GM10248 (cell line): ENCODE data around the gene SH3PXD2A.

Experiments
- CTCF ChIA-PET: fragments of 300-600 bp; sonication (Branson Sonifier 250); formaldehyde crosslinking; extraction: SDS; loops from one replicate; lab custom pipeline; 2021; ENCODE audit warnings: antibody characterized with exemption; lab: Yijun Ruan, JAX
- POLR2A ChIA-PET: fragments of 350-650 bp; sonication (Branson Sonifier 250); formaldehyde crosslinking; extraction: SDS; loops from one replicate; lab custom pipeline; 2020; ENCODE audit warnings: antibody characterized with exemption; lab: Yijun Ruan, JAX
- DNase-seq: peaks from one replicate; pipeline ENCODE4 v3.0.0; 2012; ENCODE audit errors: extremely low spot score
- TF ChIP-seq, protein P1 (sequence below): IDR thresholded peaks from 2 replicates; pipeline ENCODE4 v1.5.1; 2012; ENCODE audit warnings: mild to moderate bottlenecking, low read depth; ENCODE audit errors: extremely low read depth, missing control alignments, control extremely low read depth

SH3PXD2A gene

DNA sequence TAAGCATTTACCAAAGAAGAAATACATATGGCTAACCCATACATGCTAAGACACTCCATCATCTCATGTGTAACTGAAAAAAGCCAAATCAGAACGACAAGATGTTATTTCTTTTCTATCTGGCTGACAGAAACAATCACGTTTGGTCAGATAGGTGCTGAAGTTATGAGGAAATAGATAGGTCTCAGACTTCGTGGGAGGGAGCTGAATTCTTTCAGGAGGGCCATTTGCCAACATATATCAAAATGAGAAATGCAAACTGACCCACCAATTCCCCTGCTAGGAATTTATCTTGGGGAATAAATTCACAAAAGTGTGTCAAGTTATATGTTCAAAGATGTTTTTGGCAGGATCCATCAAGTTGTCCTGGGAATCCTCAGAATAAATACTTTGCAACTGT, 32.6 kb downstream of the SH3PXD2A start:
- ChIA-PET POLR2A (interaction anchor here (0.6 kb wide), 1 partner anchor 161 kb away, joined by 3 read pairs; no protein-coding TSS in a partner anchor), CTCF (interaction anchor here (0.8 to 1.6 kb wide), 3 partner anchors 29 to 97 kb away, joined by 3 read pairs; no protein-coding TSS in a partner anchor)
- TF ChIP-seq, protein P1, sequence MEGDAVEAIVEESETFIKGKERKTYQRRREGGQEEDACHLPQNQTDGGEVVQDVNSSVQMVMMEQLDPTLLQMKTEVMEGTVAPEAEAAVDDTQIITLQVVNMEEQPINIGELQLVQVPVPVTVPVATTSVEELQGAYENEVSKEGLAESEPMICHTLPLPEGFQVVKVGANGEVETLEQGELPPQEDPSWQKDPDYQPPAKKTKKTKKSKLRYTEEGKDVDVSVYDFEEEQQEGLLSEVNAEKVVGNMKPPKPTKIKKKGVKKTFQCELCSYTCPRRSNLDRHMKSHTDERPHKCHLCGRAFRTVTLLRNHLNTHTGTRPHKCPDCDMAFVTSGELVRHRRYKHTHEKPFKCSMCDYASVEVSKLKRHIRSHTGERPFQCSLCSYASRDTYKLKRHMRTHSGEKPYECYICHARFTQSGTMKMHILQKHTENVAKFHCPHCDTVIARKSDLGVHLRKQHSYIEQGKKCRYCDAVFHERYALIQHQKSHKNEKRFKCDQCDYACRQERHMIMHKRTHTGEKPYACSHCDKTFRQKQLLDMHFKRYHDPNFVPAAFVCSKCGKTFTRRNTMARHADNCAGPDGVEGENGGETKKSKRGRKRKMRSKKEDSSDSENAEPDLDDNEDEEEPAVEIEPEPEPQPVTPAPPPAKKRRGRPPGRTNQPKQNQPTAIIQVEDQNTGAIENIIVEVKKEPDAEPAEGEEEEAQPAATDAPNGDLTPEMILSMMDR = no peak
- no peak for DNase-seq

DNA sequence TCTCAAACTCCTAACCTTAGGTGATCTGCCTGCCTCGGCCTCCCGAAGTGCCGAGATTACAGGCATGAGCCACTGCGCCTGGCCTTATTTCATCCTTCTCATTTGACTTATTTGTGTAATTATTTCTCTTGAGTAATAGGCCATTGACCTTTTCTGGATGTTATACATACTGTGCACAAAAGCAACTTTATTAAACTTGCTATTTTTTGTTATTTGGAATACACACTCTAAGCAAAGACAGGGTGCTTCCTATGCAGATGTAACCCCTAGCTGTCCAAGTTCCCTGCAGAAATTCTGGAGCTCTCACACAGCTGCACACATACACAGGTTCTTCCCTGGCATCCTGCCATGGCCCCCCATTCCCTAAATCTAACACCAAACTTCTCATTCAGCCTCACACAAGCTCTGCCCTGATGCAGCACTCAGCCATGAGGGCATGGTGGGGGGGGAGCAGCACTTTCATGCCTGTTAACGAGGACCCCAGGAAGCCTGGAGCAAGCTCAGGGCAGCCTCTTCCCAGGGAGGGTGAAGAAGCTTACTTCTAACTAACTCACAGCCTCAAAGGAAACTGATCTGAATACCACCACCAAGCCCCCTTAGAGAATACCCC, 33.2 kb downstream of the SH3PXD2A start:
- ChIA-PET CTCF (interaction anchor here (0.8 to 1.6 kb wide), 4 partner anchors 30 to 96 kb away, joined by 3 read pairs; no protein-coding TSS in a partner anchor), POLR2A (interaction anchor here (0.6 kb wide), 1 partner anchor 162 kb away, joined by 3 read pairs; no protein-coding TSS in a partner anchor)
- no peak for DNase-seq
- TF ChIP-seq, protein P1 = no peak

DNA sequence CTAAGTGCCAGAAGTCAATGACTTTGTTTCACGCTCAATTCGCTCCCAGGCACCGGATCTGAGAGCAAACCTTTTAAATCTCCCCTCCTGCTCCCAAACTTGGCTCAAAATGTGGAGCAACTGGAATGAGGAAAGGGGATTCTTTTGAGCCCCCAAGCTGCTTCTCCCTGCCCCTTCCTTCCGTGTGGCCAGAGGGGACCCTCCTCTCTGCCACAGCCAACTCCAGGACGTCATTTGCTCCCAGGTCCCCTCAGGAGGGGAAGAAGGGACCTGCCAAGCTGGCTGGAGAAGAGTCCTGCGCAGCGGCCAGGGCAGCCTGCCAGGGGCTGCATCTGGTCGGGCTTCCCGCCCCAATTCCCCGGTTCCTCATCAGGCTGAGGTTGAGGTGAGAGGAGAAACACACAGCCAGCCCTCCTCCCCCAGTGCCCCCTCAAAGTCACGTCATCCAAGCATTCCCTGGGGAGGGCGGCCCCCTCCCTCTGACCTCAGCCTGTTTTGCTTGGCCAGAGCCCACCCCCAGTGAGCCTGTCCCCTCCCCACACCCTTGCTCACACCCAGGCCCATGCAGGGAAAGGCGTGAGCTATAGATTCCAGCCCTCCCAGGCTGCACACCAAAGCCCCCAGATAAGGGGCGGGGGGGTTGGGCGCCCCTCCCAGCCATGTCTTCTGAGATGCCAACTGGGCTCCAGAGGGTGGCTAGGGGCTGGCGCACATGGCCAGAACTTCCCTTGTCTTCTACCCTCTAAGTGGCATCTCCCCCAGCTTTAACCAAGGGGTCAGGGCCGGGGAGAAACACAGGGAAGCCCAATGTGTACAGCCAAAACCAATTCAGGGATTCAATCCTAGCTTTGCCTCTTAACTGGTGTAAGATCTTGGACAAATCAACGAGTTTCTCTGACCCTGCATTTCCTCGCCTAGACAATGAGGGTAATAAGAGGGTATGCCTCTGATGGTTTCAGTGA, 35.0 kb downstream of the SH3PXD2A start:
- DNase-seq = no peak
- TF ChIP-seq, protein P1 = no peak

DNA sequence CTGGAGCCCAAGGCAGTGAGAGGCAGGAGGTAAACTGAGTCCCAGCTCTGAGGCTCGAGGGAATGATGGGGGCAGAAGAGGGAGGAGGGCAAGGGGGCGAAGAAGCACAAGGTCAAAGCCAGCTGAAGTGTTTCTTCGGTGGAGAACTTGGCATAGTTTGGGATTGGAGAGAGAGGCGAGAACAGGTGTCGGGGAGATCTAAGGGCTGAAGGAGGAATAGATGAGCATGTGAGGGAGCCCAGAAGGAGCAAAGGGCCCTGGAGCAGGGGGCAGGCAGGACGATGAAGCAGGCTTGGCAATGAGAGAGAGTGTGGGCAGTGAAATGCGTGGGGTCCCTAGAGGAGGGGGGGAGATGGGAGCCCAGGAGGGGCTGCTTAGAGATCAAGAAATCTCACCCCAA, 35.9 kb downstream of the SH3PXD2A start:
- ChIA-PET POLR2A (no interaction called here), CTCF (interaction anchor here (1.1 kb wide), 1 partner anchor 66 kb away, joined by 3 read pairs; no protein-coding TSS in a partner anchor)
- TF ChIP-seq, protein P1 = no peak
- DNase-seq = no peak

More for the DNA sequence above, 35.0 kb downstream of the SH3PXD2A start:
- POLR2A ChIA-PET = no interaction called here
- CTCF ChIA-PET = no interaction called here

DNA sequence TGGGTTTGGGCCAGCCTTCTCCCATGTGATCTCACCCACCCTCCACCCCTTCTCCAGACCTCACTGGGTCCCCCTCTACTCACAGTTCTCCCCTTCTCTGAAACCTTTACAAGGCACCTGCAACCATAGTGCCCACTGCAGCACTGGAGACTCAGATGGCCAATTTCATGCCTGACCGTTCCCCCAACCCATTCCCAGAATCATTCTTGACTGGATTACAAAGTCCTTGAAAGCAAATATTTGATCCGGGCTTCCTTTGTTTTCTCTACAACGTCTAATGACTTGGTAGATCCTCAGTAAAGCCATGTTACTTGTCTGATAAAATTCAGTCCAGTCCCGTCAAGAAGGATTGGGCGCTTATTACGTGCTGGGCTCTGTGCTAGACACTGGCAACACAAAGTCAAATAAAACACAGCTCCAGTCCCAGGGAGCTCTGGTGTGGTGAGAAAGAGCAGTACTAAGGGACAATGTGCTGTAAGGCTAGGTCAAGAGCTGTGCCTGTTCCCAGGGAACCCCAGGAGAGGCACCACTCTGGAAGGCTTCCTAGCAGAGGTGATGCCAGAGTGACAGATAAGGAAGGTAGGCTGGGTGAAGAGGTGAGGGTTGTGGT, 36.5 kb downstream of the SH3PXD2A start:
- POLR2A ChIA-PET = no interaction called here
- DNase-seq = no peak
- TF ChIP-seq, protein P1 = no peak
- CTCF ChIA-PET = interaction anchor here (1.1 kb wide), 1 partner anchor 65 kb away, joined by 3 read pairs; no protein-coding TSS in a partner anchor

DNA sequence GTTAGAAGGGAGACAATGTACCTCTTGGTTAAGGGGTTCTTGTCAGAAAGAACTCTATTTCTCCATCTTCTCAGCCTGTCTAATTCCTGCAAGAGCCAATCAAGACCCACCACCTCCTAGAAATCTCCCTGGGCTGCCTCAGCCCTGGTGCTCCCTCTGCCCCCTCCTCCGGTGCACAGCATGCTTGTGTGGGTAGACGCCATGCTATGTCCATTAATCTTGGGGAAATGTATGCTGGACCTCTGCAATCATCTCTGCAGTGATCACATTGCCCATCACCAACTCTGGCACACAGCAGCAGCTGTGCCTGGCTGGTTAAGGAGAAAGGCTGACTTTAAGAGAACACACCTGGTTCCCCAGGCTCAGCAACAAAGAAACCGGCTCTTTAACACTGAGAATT, 37.3 kb downstream of the SH3PXD2A start:
- ChIA-PET POLR2A (no interaction called here), CTCF (interaction anchor here (0.9 kb wide), 1 partner anchor 9 kb away, joined by 3 read pairs; no protein-coding TSS in a partner anchor)
- TF ChIP-seq, protein P1 = no peak
- DNase-seq = no peak
